ENCODE data around the gene MTMR12.

MTMR12 gene

DNA sequence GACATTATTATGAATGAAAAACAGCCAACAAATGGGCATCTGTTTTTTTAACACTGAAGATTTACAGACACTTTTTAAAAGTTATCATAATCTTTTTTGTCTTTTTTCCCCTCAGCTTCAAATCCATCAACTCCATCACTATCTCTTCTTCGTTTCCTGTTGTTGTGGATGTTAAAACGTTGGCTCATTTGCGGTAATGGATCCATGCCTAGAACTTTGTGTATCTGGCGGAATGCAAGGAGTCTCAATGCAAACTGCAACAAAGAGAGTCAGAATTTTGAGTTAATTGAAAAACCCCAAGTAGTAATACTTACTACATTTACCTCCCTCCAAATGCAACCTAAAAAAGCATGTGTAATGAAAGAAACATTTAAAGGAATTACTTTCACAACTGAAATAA is 42.9 kb upstream of the MTMR12 start:
- no peaks in the 10 kb centered on the region for H3K79me2 ChIP-seq (ENCODE audit: control insufficient read depth, insufficient read depth, low read length)
- H3K27me3 ChIP-seq (ENCODE audit: insufficient read depth, low read length, poor library complexity): no peaks in the 10 kb centered on the region
- H3K36me3 ChIP-seq (ENCODE audit: control insufficient read depth, insufficient read depth, low read length): peaks cover 3% of the 10 kb centered on the region
- no peak overlapping the region for H3K4me3 ChIP-seq (ENCODE audit: low read length)
- no peak overlapping the region for H4K8ac ChIP-seq (ENCODE audit: low read depth, low read length)
- H3K4me1 ChIP-seq (ENCODE audit: control insufficient read depth, low read depth, low read length): no peaks in the 10 kb centered on the region
- no peak overlapping the region for H3K56ac ChIP-seq (ENCODE audit: low read length)
- no peak overlapping the region for H2BK15ac ChIP-seq (replicated peaks; ENCODE audit: low read depth)
- no peak overlapping the region for H2BK5ac ChIP-seq (ENCODE audit: low read length)
- no peak overlapping the region for H3K9ac ChIP-seq (ENCODE audit: low read length)
- H3K4ac ChIP-seq (ENCODE audit: low read depth, low read length): no peak overlapping the region
- H3K23ac ChIP-seq (ENCODE audit: low read length): no peak overlapping the region
- no peak overlapping the region for H3K27ac ChIP-seq (ENCODE audit: low read depth, low read length)
- WGBS (ENCODE audit: extremely low coverage, insufficient coverage, low lambda C conversion rate): no CpG with 5 or more reads among the region's 4 CpGs
- no peak overlapping the region for H3K18ac ChIP-seq (ENCODE audit: low read length)
- no peak overlapping the region for H3K4me2 ChIP-seq (ENCODE audit: low read length)
- H2AK5ac ChIP-seq (ENCODE audit: low read length): no peak overlapping the region
- H4K5ac ChIP-seq (ENCODE audit: low read length): no peak overlapping the region
- no peak for DNase-seq
- no peaks in the 10 kb centered on the region for H3K79me1 ChIP-seq (ENCODE audit: low read length)
- no peak overlapping the region for H2BK120ac ChIP-seq (ENCODE audit: low read depth, low read length)

- Histone ChIP-seq H3K79me2 (ENCODE audit: control insufficient read depth, insufficient read depth, low read length) (no peaks in the 10 kb centered on the region), H3K4me2 (ENCODE audit: low read length) (no peak overlapping the region), H3K36me3 (ENCODE audit: control insufficient read depth, insufficient read depth, low read length) (peaks cover 3% of the 10 kb centered on the region), H3K79me1 (ENCODE audit: low read length) (no peaks in the 10 kb centered on the region), H3K9ac (ENCODE audit: low read length) (no peak overlapping the region), H3K27ac (ENCODE audit: low read depth, low read length) (no peak overlapping the region), H3K56ac (ENCODE audit: low read length) (no peak overlapping the region), H2BK5ac (ENCODE audit: low read length) (no peak overlapping the region), H3K4me1 (ENCODE audit: control insufficient read depth, low read depth, low read length) (no peaks in the 10 kb centered on the region), H2AK5ac (ENCODE audit: low read length) (no peak overlapping the region), H3K4ac (ENCODE audit: low read depth, low read length) (no peak overlapping the region), H4K8ac (ENCODE audit: low read depth, low read length) (peak overlapping the region; percentile 39), H2BK120ac (ENCODE audit: low read depth, low read length) (no peak overlapping the region), H3K27me3 (ENCODE audit: insufficient read depth, low read length, poor library complexity) (no peaks in the 10 kb centered on the region), H3K4me3 (ENCODE audit: low read length) (no peak overlapping the region), H3K18ac (ENCODE audit: low read length) (no peak overlapping the region), H4K5ac (ENCODE audit: low read length) (no peak overlapping the region), H2BK15ac (replicated peaks; ENCODE audit: low read depth) (no peak overlapping the region), H3K23ac (ENCODE audit: low read length) (no peak overlapping the region)
- no peak for DNase-seq
- WGBS (ENCODE audit: extremely low coverage, insufficient coverage, low lambda C conversion rate): no CpG with 5 or more reads among the region's 9 CpGs
Measured at GRCh38 chr5:32353420-32353819, 40.7 kb upstream of the MTMR12 start.

- no peak overlapping the region for H3K4me2 ChIP-seq (ENCODE audit: low read length)
- H3K23ac ChIP-seq (ENCODE audit: low read length): no peak overlapping the region
- H3K79me1 ChIP-seq (ENCODE audit: low read length): no peaks in the 10 kb centered on the region
- no peaks in the 10 kb centered on the region for H3K27me3 ChIP-seq (ENCODE audit: insufficient read depth, low read length, poor library complexity)
- H3K27ac ChIP-seq (ENCODE audit: low read depth, low read length): no peak overlapping the region
- no peak overlapping the region for H2BK15ac ChIP-seq (replicated peaks; ENCODE audit: low read depth)
- H3K9ac ChIP-seq (ENCODE audit: low read length): no peak overlapping the region
- H2AK5ac ChIP-seq (ENCODE audit: low read length): no peak overlapping the region
- no peak overlapping the region for H3K18ac ChIP-seq (ENCODE audit: low read length)
- WGBS (ENCODE audit: extremely low coverage, insufficient coverage, low lambda C conversion rate): no CpG with 5 or more reads among the region's 8 CpGs
- no peak for DNase-seq
- H2BK5ac ChIP-seq (ENCODE audit: low read length): no peak overlapping the region
- H4K5ac ChIP-seq (ENCODE audit: low read length): no peak overlapping the region
- no peaks in the 10 kb centered on the region for H3K79me2 ChIP-seq (ENCODE audit: control insufficient read depth, insufficient read depth, low read length)
- H3K36me3 ChIP-seq (ENCODE audit: control insufficient read depth, insufficient read depth, low read length): peaks cover 3% of the 10 kb centered on the region
- no peak overlapping the region for H3K4me3 ChIP-seq (ENCODE audit: low read length)
- no peak overlapping the region for H3K56ac ChIP-seq (ENCODE audit: low read length)
- no peak overlapping the region for H4K8ac ChIP-seq (ENCODE audit: low read depth, low read length)
- no peaks in the 10 kb centered on the region for H3K4me1 ChIP-seq (ENCODE audit: control insufficient read depth, low read depth, low read length)
- H2BK120ac ChIP-seq (ENCODE audit: low read depth, low read length): no peak overlapping the region
- H3K4ac ChIP-seq (ENCODE audit: low read depth, low read length): no peak overlapping the region
Measured at GRCh38 chr5:32352685-32353084, 39.9 kb upstream of the MTMR12 start.

GRCh38 chr5:32346869-32347268 is 34.1 kb upstream of the MTMR12 start:
- Histone ChIP-seq H3K79me1 (ENCODE audit: low read length) (no peaks in the 10 kb centered on the region), H3K9ac (ENCODE audit: low read length) (no peak overlapping the region), H3K27me3 (ENCODE audit: insufficient read depth, low read length, poor library complexity) (no peaks in the 10 kb centered on the region), H3K27ac (ENCODE audit: low read depth, low read length) (no peak overlapping the region), H2AK5ac (ENCODE audit: low read length) (no peak overlapping the region), H3K4me3 (ENCODE audit: low read length) (no peak overlapping the region), H2BK120ac (ENCODE audit: low read depth, low read length) (no peak overlapping the region), H2BK15ac (replicated peaks; ENCODE audit: low read depth) (no peak overlapping the region), H3K23ac (ENCODE audit: low read length) (no peak overlapping the region), H3K79me2 (ENCODE audit: control insufficient read depth, insufficient read depth, low read length) (no peaks in the 10 kb centered on the region), H3K56ac (ENCODE audit: low read length) (no peak overlapping the region), H2BK5ac (ENCODE audit: low read length) (no peak overlapping the region), H3K4me2 (ENCODE audit: low read length) (no peak overlapping the region), H3K36me3 (ENCODE audit: control insufficient read depth, insufficient read depth, low read length) (no peaks in the 10 kb centered on the region), H3K4me1 (ENCODE audit: control insufficient read depth, low read depth, low read length) (no peaks in the 10 kb centered on the region), H3K18ac (ENCODE audit: low read length) (no peak overlapping the region), H3K4ac (ENCODE audit: low read depth, low read length) (no peak overlapping the region), H4K8ac (ENCODE audit: low read depth, low read length) (no peak overlapping the region), H4K5ac (ENCODE audit: low read length) (no peak overlapping the region)
- no CpG with 5 or more reads among the region's 2 CpGs for WGBS (ENCODE audit: extremely low coverage, insufficient coverage, low lambda C conversion rate)
- DNase-seq: peak; percentile 32

GRCh38 chr5:32343058-32343672 is 30.4 kb upstream of the MTMR12 start:
- no peak overlapping the region for H3K4me2 ChIP-seq (ENCODE audit: low read length)
- no peaks in the 10 kb centered on the region for H3K4me1 ChIP-seq (ENCODE audit: control insufficient read depth, low read depth, low read length)
- H3K27me3 ChIP-seq (ENCODE audit: insufficient read depth, low read length, poor library complexity): no peaks in the 10 kb centered on the region
- H3K4ac ChIP-seq (ENCODE audit: low read depth, low read length): no peak overlapping the region
- DNase-seq: no peak
- no peaks in the 10 kb centered on the region for H3K79me1 ChIP-seq (ENCODE audit: low read length)
- H3K56ac ChIP-seq (ENCODE audit: low read length): no peak overlapping the region
- H2BK15ac ChIP-seq (replicated peaks; ENCODE audit: low read depth): no peak overlapping the region
- no peak overlapping the region for H2BK120ac ChIP-seq (ENCODE audit: low read depth, low read length)
- no peaks in the 10 kb centered on the region for H3K36me3 ChIP-seq (ENCODE audit: control insufficient read depth, insufficient read depth, low read length)
- H4K5ac ChIP-seq (ENCODE audit: low read length): no peak overlapping the region
- no peak overlapping the region for H4K8ac ChIP-seq (ENCODE audit: low read depth, low read length)
- H3K4me3 ChIP-seq (ENCODE audit: low read length): no peak overlapping the region
- no peak overlapping the region for H3K27ac ChIP-seq (ENCODE audit: low read depth, low read length)
- H2BK5ac ChIP-seq (ENCODE audit: low read length): no peak overlapping the region
- WGBS (ENCODE audit: extremely low coverage, insufficient coverage, low lambda C conversion rate): no CpG with 5 or more reads among the region's 2 CpGs
- no peak overlapping the region for H2AK5ac ChIP-seq (ENCODE audit: low read length)
- no peak overlapping the region for H3K9ac ChIP-seq (ENCODE audit: low read length)
- H3K18ac ChIP-seq (ENCODE audit: low read length): no peak overlapping the region
- H3K23ac ChIP-seq (ENCODE audit: low read length): no peak overlapping the region
- H3K79me2 ChIP-seq (ENCODE audit: control insufficient read depth, insufficient read depth, low read length): no peaks in the 10 kb centered on the region

GRCh38 chr5:32342656-32343055 is 29.9 kb upstream of the MTMR12 start:
- Histone ChIP-seq H2BK5ac (ENCODE audit: low read length) (no peak overlapping the region), H3K4me3 (ENCODE audit: low read length) (no peak overlapping the region), H3K4ac (ENCODE audit: low read depth, low read length) (no peak overlapping the region), H3K27me3 (ENCODE audit: insufficient read depth, low read length, poor library complexity) (no peaks in the 10 kb centered on the region), H3K4me1 (ENCODE audit: control insufficient read depth, low read depth, low read length) (no peaks in the 10 kb centered on the region), H3K23ac (ENCODE audit: low read length) (no peak overlapping the region), H3K27ac (ENCODE audit: low read depth, low read length) (no peak overlapping the region), H4K5ac (ENCODE audit: low read length) (no peak overlapping the region), H3K4me2 (ENCODE audit: low read length) (no peak overlapping the region), H2BK120ac (ENCODE audit: low read depth, low read length) (no peak overlapping the region), H2AK5ac (ENCODE audit: low read length) (no peak overlapping the region), H3K79me2 (ENCODE audit: control insufficient read depth, insufficient read depth, low read length) (no peaks in the 10 kb centered on the region), H2BK15ac (replicated peaks; ENCODE audit: low read depth) (no peak overlapping the region), H3K56ac (ENCODE audit: low read length) (no peak overlapping the region), H3K36me3 (ENCODE audit: control insufficient read depth, insufficient read depth, low read length) (no peaks in the 10 kb centered on the region), H3K18ac (ENCODE audit: low read length) (no peak overlapping the region), H3K9ac (ENCODE audit: low read length) (no peak overlapping the region), H4K8ac (ENCODE audit: low read depth, low read length) (no peak overlapping the region), H3K79me1 (ENCODE audit: low read length) (no peaks in the 10 kb centered on the region)
- no peak for DNase-seq
- WGBS (ENCODE audit: extremely low coverage, insufficient coverage, low lambda C conversion rate): no CpG with 5 or more reads among the region's 4 CpGs

Data from mesendoderm (in vitro differentiated cells).